Natural killer cell treated with Interleukin-12 subunit alpha and Interleukin-12 subunit beta and Interleukin-15 and Interleukin-18, amount 100 ng/mL, for 72 hours (primary cell): ENCODE data around the gene FAM163B. TPM values are rescaled to one million over a fixed set of nuclear protein-coding genes. Genes with fewer than 3 reads are reported as not detected.

Experiments
- ATAC-seq, 2 donors: fragments of 150-1000 bp; cut with Tn5 transposase in 1 of 2; sonication (Bioruptor Pico), chemical (Tn5 transposase) in 1 of 2; 2 replicates each; pipeline ENCODE4 v1.10.0; 2021
- DNase-seq: peaks from one replicate; pipeline ENCODE4 v3.0.0; 2022; ENCODE audit warnings: low spot score
- H3K27ac Mint-ChIP-seq, 2 donors: 1 replicate in 1 of 2; 2 replicates in 1 of 2; pipeline ENCODE4 v1.8.0; 2022; ENCODE audit warnings: mixed read lengths in 2 of 2, mild to moderate bottlenecking in 1 of 2, moderate library complexity in 1 of 2
- H3K27me3 Mint-ChIP-seq, 2 donors: 1 replicate in 1 of 2; 2 replicates in 1 of 2; pipeline ENCODE4 v1.8.0; 2022; ENCODE audit warnings: mixed read lengths in 2 of 2
- H3K36me3 Mint-ChIP-seq: one replicate; pipeline ENCODE4 v1.8.0; 2022; ENCODE audit warnings: mixed read lengths
- H3K4me1 Mint-ChIP-seq, 2 donors: 1 replicate in 1 of 2; 2 replicates in 1 of 2; pipeline ENCODE4 v1.8.0; 2022; ENCODE audit warnings: low read depth in 2 of 2, mixed read lengths in 2 of 2, mild to moderate bottlenecking in 1 of 2
- H3K4me3 Mint-ChIP-seq: one replicate; pipeline ENCODE4 v1.8.0; 2022; ENCODE audit warnings: mixed read lengths
- H3K9me3 Mint-ChIP-seq: 2 replicates; pipeline ENCODE4 v1.8.0; 2022; ENCODE audit warnings: mixed read lengths
- total RNA-seq, 2 donors: library from RNA; stranded (reverse); gene quantifications; one replicate each; pipeline ENCODE4 v1.2.3, GENCODE V29; 2022

The FAM163B gene
- total RNA-seq, 2 donors from 2014 or later: not detected

- Mint-ChIP-seq H3K27me3 (peaks cover 0 to 2% of the 10 kb centered on the region in 2 donors), H3K36me3 (no peaks in the 10 kb centered on the region), H3K4me3 (no peak overlapping the region), H3K27ac (no peak overlapping the region), H3K4me1 (no peaks in the 10 kb centered on the region), H3K9me3 (no peaks in the 10 kb centered on the region)
- no peak for DNase-seq
- ATAC-seq: peak in 1 of 2 donors; percentile 11
Observed at GRCh38 chr9:133643978-133644760, 35.0 kb upstream of the FAM163B start.

- no peak overlapping the region for H3K4me3 Mint-ChIP-seq
Observed at GRCh38 chr9:133643362-133643755, 34.2 kb upstream of the FAM163B start.

GRCh38 chr9:133642708-133643361 lies 33.6 kb upstream of the FAM163B start:
- H3K4me1 Mint-ChIP-seq: no peaks in the 10 kb centered on the region
- peaks cover 0 to 2% of the 10 kb centered on the region in 2 donors for H3K27me3 Mint-ChIP-seq
- DNase-seq: no peak
- no peak for ATAC-seq
- no peaks in the 10 kb centered on the region for H3K36me3 Mint-ChIP-seq
- H3K4me3 Mint-ChIP-seq: no peak overlapping the region
- no peak overlapping the region for H3K27ac Mint-ChIP-seq
- H3K9me3 Mint-ChIP-seq: no peaks in the 10 kb centered on the region

More at GRCh38 chr9:133643362-133643755, 34.2 kb upstream of the FAM163B start:
- DNase-seq (no peak), ATAC-seq (no peak)
- Mint-ChIP-seq H3K27me3 (peaks cover 0 to 2% of the 10 kb centered on the region in 2 donors), H3K4me1 (no peaks in the 10 kb centered on the region), H3K36me3 (no peaks in the 10 kb centered on the region), H3K9me3 (no peaks in the 10 kb centered on the region), H3K27ac (no peak overlapping the region)

GRCh38 chr9:133641861-133642595 lies 32.8 kb upstream of the FAM163B start:
- peak in 1 of 2 donors; percentile 22 for ATAC-seq
- Mint-ChIP-seq H3K27me3 (peaks cover 0 to 2% of the 10 kb centered on the region in 2 donors), H3K4me3 (no peak overlapping the region), H3K4me1 (no peaks in the 10 kb centered on the region), H3K9me3 (no peaks in the 10 kb centered on the region), H3K36me3 (no peaks in the 10 kb centered on the region), H3K27ac (no peak overlapping the region)
- no peak for DNase-seq

GRCh38 chr9:133641396-133641655 lies 32.1 kb upstream of the FAM163B start:
- Mint-ChIP-seq H3K4me1 (no peaks in the 10 kb centered on the region), H3K27ac (no peak overlapping the region), H3K27me3 (peaks cover 0 to 2% of the 10 kb centered on the region in 2 donors), H3K36me3 (no peaks in the 10 kb centered on the region), H3K9me3 (no peaks in the 10 kb centered on the region), H3K4me3 (no peak overlapping the region)
- ATAC-seq (no peak), DNase-seq (no peak)

- ATAC-seq (no peak), DNase-seq (no peak)
- H3K27me3 Mint-ChIP-seq: peaks cover 0 to 2% of the 10 kb centered on the region in 2 donors
- no peaks in the 10 kb centered on the region for H3K36me3 Mint-ChIP-seq
- H3K9me3 Mint-ChIP-seq: no peaks in the 10 kb centered on the region
- H3K4me1 Mint-ChIP-seq: no peaks in the 10 kb centered on the region
- no peak overlapping the region for H3K4me3 Mint-ChIP-seq
- no peak overlapping the region for H3K27ac Mint-ChIP-seq
Observed at GRCh38 chr9:133640580-133641395, 31.6 kb upstream of the FAM163B start.

GRCh38 chr9:133640160-133640559 lies 31.0 kb upstream of the FAM163B start:
- H3K9me3 Mint-ChIP-seq: no peaks in the 10 kb centered on the region
- H3K27ac Mint-ChIP-seq: no peak overlapping the region
- H3K4me3 Mint-ChIP-seq: no peak overlapping the region
- DNase-seq (no peak), ATAC-seq (no peak)
- H3K36me3 Mint-ChIP-seq: no peaks in the 10 kb centered on the region
- no peaks in the 10 kb centered on the region for H3K27me3 Mint-ChIP-seq
- H3K4me1 Mint-ChIP-seq: no peaks in the 10 kb centered on the region

- Mint-ChIP-seq H3K4me1 (no peaks in the 10 kb centered on the region), H3K27me3 (no peaks in the 10 kb centered on the region), H3K27ac (no peak overlapping the region), H3K9me3 (no peaks in the 10 kb centered on the region), H3K36me3 (no peaks in the 10 kb centered on the region), H3K4me3 (no peak overlapping the region)
- DNase-seq: no peak
- no peak for ATAC-seq
Observed at GRCh38 chr9:133639613-133640012, 30.4 kb upstream of the FAM163B start.

- H3K27ac Mint-ChIP-seq: no peak overlapping the region
- H3K4me3 Mint-ChIP-seq: no peak overlapping the region
- no peaks in the 10 kb centered on the region for H3K9me3 Mint-ChIP-seq
- ATAC-seq (no peak), DNase-seq (no peak)
- H3K4me1 Mint-ChIP-seq: no peaks in the 10 kb centered on the region
- H3K27me3 Mint-ChIP-seq: no peaks in the 10 kb centered on the region
- H3K36me3 Mint-ChIP-seq: no peaks in the 10 kb centered on the region
Observed at GRCh38 chr9:133638711-133639110, 29.5 kb upstream of the FAM163B start.

GRCh38 chr9:133638076-133638475 lies 28.9 kb upstream of the FAM163B start:
- no peak for DNase-seq

GRCh38 chr9:133637451-133638055 lies 28.4 kb upstream of the FAM163B start:
- Mint-ChIP-seq H3K27me3 (no peaks in the 10 kb centered on the region), H3K9me3 (no peaks in the 10 kb centered on the region), H3K4me3 (no peak overlapping the region), H3K27ac (no peak overlapping the region), H3K36me3 (no peaks in the 10 kb centered on the region), H3K4me1 (peaks cover 0 to 4% of the 10 kb centered on the region in 2 donors)
- DNase-seq (no peak), ATAC-seq (no peak)

More at GRCh38 chr9:133638076-133638475, 28.9 kb upstream of the FAM163B start:
- Mint-ChIP-seq H3K4me3 (no peak overlapping the region), H3K9me3 (no peaks in the 10 kb centered on the region), H3K27me3 (no peaks in the 10 kb centered on the region), H3K27ac (no peak overlapping the region), H3K4me1 (no peaks in the 10 kb centered on the region), H3K36me3 (no peaks in the 10 kb centered on the region)
- no peak for ATAC-seq

- ATAC-seq (no peak), DNase-seq (no peak)
- H3K4me3 Mint-ChIP-seq: no peak overlapping the region
- H3K9me3 Mint-ChIP-seq: no peaks in the 10 kb centered on the region
- no peaks in the 10 kb centered on the region for H3K36me3 Mint-ChIP-seq
- H3K4me1 Mint-ChIP-seq: peaks cover 0 to 4% of the 10 kb centered on the region in 2 donors
- H3K27ac Mint-ChIP-seq: no peak overlapping the region
- H3K27me3 Mint-ChIP-seq: no peaks in the 10 kb centered on the region
Observed at GRCh38 chr9:133636902-133637301, 27.7 kb upstream of the FAM163B start.
